ENCODE measurements around the gene HOXB6.

Gene HOXB6

GRCh38 chr17:48593840-48594537, 10.8 kb downstream of the HOXB6 start:
- DNase-seq = peak; percentile 61 to 63

DNA sequence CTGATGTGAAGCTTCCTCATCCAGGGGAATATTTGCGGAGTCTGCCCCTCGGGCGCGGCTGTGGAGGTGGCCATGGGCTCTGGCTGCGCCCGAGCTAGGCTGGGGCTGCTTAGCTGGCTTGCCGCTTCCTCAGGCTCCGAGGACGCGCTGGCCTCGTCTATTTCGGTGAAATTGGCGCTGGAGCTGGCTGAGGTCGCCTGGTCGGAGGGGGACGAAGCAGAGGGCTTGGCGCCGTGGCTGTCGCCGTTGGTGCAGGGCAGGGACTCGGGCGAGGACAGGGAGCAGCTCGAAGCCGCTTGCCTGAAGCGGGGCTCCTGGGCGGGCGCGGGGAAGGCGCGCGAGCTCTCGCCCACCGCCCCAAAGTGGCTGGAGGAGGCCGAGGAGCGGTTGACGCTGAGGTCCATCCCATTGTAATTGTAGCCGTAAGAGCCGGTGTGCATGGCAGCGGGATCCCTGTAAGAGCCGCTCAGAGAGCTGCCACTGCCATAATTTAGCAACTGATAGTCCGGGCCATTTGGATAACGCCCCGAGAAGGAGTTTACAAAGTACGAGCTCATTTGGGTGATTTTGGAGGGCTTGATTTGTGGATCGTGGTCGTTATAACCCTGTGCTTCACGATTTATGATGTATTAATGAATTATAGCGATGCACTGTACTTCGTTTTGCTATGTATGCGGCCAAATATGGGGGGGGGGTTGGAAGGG, 11.5 kb downstream of the HOXB6 start, which contains the start of gene HOXB5:
Gene HOXB5 (minus strand): TSS at position 654 of the 704 bp plus-strand sequence. CDS start 97 bp downstream, at position 557.
- no peak for DNase-seq

DNA sequence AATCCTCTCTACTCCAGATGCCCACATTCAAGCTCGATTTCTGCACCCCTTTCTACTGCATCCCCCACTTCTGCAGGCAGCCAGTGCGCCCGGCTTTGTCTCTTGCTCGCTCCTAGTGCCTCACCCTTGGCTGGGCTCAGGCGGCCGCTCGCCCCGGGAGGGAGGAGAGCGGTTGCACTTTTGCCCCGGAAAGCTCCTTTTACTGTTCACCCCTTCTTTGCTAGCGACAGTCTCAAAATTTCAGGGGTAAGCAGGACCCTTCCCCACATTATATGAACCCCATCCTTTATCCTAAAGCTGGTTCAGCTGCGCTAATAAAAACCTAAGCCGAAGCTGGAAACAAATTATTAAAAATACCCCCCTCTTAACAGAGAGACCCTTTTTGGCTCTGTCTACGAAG, 12.2 kb downstream of the HOXB6 start:
- DNase-seq = no peak

GRCh38 chr17:48592057-48592514, 12.7 kb downstream of the HOXB6 start:
- DNase-seq = no peak

DNA sequence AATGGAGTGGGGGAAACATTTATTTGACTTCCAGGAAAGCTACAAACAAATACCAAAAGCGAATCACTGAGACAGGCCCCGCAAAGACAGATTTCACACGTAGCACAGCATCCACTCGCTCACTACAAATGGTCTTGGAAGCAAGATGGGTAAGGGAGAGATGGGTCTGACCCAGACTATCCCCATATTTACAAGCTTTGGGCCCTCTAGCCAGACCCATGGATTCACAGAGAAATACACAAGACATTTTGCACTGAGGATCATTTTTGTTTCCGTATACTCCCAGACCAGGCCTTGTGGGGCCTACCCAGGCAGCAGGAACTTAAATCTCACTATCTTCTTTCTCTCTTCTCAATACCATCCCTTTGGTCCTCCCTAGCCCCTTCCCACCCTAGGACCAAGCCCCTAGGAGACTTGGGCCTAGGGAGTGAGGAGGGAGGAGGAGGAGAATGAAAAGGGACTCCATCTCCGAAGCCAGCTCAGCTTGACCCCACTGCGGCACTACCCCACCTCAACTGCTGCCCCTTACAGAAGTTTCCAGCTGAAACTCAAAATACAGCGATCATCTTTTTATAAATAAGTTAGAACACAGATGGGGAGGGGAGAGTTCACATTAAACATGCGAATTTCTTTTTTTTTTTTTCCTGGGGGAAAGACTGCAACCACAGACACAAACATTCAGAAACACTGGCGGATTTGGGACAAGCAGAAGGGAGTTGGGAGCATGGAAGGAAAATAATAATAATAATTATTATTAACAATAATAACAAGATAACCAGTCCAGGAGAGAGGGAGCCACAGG, 13.3 kb downstream of the HOXB6 start:
- no peak for DNase-seq

DNA sequence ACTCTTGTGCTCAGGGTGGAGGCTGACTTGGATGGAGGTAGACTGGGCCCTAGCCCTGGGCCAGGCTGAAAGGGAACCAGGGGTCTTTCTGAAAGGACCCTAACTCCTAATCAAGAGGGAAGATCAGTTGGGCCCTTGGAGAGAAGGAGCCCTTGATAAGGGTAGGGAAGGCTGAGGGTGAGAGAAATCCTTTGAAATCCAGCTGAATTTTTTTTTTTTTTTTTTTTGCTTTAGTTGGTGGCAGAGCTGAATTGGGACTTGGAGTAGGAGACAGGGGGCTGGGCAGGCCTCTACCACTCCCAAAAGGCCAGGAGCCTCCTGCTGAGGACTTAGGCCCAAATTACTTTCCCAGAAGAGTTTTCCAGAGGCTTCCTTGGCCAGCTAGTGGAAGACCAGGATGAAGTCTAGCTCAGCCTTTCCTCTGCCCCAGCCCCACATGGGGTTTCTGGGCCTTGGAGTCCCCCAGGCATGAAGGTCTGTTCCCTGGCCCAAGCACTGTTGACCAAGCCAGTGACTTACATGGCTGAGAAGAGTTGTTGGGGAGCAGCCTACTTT, 14.1 kb downstream of the HOXB6 start:
- DNase-seq = no peak

DNA sequence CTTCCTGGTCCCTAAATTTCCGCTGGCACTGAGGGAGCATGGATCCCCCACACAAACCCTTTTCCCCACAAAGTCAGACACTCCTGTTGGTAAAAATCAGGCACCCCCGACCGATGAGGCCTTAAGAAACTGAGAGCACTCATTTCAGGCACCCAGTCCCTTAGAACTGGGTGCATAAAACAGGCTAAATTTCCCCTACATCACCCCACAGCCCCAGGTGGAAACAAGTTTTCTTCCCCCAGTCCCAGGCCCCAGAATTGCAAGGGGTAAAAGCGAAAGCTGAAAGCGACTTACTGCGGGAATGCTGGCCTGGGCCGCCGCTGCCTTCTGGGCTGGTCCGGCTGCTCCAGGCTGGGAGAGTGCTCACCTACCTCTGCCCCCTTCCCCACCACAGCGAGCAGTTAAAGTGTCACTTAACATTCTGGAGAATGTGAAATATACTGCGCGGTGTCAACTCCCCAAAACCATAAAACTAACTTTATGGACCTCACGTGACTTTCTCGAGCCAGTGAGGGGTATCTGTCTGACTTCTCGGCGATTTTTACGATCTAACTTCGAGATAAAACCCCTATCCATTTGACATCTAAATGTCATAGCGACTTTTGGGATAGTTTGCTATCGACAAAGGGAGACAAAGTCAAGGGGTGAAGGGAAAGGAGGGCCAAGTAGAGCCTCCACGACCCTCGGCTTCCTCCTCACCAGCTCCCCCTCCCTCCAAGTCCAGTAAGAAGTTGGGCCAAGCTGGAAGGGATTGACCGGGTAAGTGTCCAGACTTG, 14.8 kb downstream of the HOXB6 start, which contains the start of gene HOXB3:
Gene HOXB3 (minus strand): TSS at position 411 of the 776 bp plus-strand sequence. CDS start 37,767 bp downstream, outside the sequence.
- no peak for DNase-seq

GRCh38 chr17:48589060-48589830, 15.5 kb downstream of the HOXB6 start:
- DNase-seq = no peak

- DNase-seq = no peak
Measured at GRCh38 chr17:48588528-48588927, 16.3 kb downstream of the HOXB6 start.

GRCh38 chr17:48588074-48588415, 16.7 kb downstream of the HOXB6 start:
- DNase-seq = no peak

DNA sequence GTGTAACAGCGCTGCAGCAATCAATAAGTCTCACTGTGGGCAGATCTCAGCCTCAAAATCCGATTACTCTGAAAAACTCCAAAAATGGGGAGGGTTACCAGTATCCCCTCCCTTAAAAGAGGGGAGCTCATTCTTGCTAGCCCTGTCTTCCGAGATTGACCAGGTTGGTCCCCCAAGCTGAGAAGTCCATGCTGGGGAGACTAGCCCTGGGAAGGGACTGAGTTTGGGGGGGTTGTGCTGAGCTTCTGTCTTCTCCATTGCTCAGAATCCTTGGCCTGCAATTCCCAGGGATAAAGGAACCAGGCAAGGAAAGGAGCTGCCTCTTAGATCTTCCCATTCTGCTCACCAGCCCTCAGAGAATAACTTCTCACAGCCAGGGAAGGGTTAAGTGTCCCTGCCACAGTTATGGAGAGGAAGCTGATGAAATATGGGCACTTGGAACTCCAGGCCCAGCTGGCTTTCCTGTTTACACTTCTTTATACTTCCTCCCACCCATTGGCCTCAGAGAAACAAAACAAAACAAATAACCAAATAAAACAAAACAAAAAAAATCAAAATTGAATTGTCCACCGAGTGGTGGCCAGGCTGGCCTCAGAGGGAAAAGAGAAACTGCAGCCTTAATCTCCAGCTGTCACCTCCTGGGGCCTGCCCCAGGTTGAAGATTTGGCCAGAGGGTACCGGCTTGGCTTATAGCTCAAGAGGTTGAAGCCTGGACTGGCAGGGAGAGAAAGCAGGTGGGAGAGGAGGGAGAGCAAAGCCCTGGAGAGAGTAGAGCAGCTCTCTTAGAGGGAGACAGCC, 17.3 kb downstream of the HOXB6 start:
- no peak for DNase-seq

- DNase-seq = no peak
Measured at GRCh38 chr17:48586355-48587258, 18.2 kb downstream of the HOXB6 start.

GRCh38 chr17:48584223-48584741, 20.5 kb downstream of the HOXB6 start:
- no peak for DNase-seq

- DNase-seq = no peak
Measured at GRCh38 chr17:48583708-48584222, 21.0 kb downstream of the HOXB6 start.

DNA sequence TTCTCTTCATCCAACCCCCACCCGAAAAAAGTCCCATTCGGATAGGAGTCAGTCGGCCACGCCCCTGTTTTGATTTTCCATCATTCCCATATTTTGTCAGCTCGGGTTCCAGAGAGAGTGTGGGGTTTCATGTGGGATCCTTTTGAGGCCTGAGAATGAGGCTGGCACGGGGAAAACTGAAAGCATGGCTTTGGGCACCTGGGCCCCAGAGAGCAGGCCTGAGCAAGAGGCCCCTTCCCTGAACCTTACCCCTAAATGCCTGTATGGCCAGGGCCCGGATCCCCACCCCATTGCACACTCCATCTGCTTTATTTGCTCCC, 22.1 kb downstream of the HOXB6 start:
- DNase-seq = no peak

- no peak for DNase-seq
Measured at GRCh38 chr17:48579760-48580554, 24.8 kb downstream of the HOXB6 start.

GRCh38 chr17:48579471-48579759, 25.4 kb downstream of the HOXB6 start:
- DNase-seq = no peak

DNA sequence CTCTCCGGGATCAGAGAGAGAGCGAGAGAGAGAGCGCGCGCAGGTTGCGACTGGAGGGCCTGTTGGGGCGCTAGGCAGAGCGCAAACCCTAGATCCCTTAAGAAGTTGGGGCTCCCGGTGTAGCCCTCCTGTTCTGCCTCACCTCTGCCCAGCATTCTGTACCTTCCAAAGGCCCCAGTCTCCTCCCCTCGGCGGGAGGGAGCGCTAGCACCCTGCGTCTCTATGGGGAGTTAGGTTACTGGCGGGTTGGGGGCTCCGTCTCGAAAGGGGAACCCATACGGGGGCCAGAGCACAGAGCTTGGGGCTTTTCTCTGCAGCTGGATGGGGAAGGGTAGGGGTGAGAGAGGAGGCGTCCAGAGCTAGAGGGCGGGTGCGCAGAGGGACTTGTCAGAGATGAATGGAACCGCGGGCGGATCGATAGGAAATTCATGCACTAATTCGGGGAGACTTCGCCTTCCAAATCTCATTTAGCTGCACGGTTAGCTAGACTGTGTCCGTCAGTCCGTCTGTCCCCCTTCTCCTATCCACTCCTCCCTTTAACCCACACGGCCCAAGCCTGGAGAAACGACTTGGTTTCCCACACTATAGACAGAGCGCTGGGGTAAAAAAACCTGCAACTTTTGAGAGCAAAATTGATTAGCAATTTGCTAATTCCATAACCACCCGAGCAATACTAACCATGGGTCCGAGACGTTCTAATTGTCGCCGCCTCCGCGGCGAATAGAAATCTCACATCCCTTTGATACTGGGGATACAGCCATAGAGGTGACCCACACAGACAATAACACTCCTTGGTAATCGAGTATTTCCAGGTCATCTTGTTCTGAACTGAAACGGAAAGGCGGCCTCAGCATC, 25.9 kb downstream of the HOXB6 start:
- DNase-seq = no peak
